Epithelial cell of proximal tubule (primary cell): ENCODE results near the gene SPATA16. TPM values are rescaled to one million over a fixed set of nuclear protein-coding genes. Genes with fewer than 3 reads are reported as not detected.

Experiments
- DNase-seq: peaks from one replicate; pipeline ENCODE4 v3.0.0-alpha.2; 2011; ENCODE audit warnings: low read depth
- H3K4me3 ChIP-seq: 2 replicates; pipeline ENCODE4 v1.5.1; 2011; ENCODE audit warnings: low read depth, mild to moderate bottlenecking, low read length
- total RNA-seq: library from RNA; depleted of rRNA; stranded (reverse); fragments of >200 nt; gene quantifications from 2 replicates; pipeline ENCODE4 v1.2.3, GENCODE V29; 2015
- TF ChIP-seq, protein P1 (sequence below): conservative IDR thresholded peaks from 2 replicates; pipeline ENCODE4 v1.5.1; 2012; ENCODE audit warnings: low read depth, mild to moderate bottlenecking, low read length

Gene SPATA16
- total RNA-seq, 1 donor from 2014 or later = not detected

DNA sequence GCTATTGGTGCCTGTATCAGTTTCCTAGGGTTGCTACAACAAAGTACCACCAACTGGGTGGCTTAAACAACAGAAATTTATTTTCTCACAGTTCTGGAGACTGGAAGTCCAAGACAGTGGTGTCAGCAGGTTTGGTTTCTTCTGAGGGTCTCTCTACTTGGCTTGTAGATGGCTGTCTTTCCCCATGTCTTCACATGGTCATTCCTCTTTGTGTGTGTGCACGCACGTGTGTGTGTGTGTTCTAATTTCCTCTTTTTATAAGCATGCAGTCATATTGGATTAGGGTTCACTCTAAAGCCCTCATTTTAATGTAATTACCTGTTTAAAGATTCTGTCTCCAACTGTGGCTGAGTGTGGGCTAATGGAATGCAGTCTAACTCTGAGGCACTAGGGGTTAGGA, 182.5 kb downstream of the SPATA16 start:
- DNase-seq = no peak
- no peak overlapping the region for H3K4me3 ChIP-seq
- TF ChIP-seq, protein P1, sequence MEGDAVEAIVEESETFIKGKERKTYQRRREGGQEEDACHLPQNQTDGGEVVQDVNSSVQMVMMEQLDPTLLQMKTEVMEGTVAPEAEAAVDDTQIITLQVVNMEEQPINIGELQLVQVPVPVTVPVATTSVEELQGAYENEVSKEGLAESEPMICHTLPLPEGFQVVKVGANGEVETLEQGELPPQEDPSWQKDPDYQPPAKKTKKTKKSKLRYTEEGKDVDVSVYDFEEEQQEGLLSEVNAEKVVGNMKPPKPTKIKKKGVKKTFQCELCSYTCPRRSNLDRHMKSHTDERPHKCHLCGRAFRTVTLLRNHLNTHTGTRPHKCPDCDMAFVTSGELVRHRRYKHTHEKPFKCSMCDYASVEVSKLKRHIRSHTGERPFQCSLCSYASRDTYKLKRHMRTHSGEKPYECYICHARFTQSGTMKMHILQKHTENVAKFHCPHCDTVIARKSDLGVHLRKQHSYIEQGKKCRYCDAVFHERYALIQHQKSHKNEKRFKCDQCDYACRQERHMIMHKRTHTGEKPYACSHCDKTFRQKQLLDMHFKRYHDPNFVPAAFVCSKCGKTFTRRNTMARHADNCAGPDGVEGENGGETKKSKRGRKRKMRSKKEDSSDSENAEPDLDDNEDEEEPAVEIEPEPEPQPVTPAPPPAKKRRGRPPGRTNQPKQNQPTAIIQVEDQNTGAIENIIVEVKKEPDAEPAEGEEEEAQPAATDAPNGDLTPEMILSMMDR = no peak

GRCh38 chr3:172953571-172953970, 187.5 kb downstream of the SPATA16 start:
- H3K4me3 ChIP-seq = no peak overlapping the region
- DNase-seq = no peak
- TF ChIP-seq, protein P1 = no peak

- DNase-seq = no peak
- TF ChIP-seq, protein P1 = no peak
- H3K4me3 ChIP-seq = no peak overlapping the region
Observed at GRCh38 chr3:172951511-172951910, 189.5 kb downstream of the SPATA16 start.

DNA sequence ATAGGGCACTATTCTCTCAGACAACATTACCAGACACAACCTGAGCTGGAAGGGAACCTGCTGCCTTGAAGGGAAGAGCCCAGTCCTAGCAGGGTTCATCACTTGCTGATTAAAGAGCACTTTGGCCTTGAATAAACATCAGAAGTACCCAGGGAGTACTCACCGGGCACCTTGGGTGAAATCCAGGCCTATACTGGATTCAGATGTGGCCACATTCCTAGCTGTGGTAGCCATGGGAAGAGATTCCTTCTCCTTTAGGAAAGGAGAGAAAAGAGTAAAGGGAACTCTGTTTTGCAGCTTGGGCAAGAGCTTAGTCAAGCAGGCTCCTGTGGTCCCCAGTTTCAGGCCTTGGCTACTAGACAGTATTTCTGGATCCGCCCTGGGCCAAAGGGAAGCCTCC, 195.0 kb downstream of the SPATA16 start:
- DNase-seq = no peak
- TF ChIP-seq, protein P1 = no peak
- H3K4me3 ChIP-seq = no peak overlapping the region

DNA sequence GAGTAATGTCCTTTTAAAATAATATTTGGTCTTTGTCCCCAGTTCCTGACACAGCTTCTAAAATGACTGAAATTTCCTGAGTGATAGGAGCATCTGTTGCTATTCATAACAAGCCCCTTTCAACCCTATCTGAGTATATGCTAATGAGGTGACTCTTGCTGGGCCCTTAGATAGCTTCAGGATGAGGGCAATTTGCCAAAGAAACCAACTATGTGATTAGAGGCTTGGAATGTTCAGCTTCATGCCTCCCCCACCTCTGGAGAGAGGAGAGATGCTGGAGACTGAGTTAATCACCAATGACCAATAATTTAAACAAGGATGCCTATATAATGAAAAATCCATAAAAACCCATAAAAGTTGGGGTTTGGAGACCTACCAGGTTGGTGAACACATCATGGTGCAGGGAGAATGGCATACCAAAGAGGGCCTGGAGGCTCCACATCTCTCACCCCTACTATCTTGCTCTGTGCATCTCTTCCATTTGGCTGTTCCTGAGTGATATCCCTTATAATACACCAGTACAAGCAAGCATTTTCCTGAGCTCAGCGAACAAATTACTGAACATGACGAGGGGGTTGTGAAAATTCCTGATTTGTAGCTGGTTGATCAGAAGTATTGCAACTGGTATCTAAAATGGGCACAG, 201.3 kb downstream of the SPATA16 start:
- DNase-seq = no peak
- H3K4me3 ChIP-seq = no peak overlapping the region
- TF ChIP-seq, protein P1 = no peak

DNA sequence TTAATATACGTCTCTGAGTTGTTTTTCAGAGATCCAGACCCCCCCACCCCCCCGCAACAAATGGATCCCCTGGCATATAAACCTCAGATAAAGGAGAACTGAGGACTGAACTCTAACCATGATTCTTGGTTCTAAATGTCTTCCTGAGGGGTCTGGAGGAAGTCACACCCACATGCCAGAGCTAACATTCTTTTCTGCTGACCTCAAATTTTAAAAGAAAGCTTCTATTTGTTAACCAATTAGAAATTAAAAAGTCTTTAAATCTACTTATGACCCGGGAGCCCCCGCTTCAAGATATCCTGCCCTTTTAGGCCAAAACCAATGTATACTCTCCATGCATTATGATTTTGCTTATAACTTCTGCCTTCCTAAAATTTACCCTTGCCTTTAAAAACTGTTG, 202.2 kb downstream of the SPATA16 start:
- no peak for DNase-seq
- no peak overlapping the region for H3K4me3 ChIP-seq
- TF ChIP-seq, protein P1 = no peak

- no peak for DNase-seq
- TF ChIP-seq, protein P1 = no peak
- no peak overlapping the region for H3K4me3 ChIP-seq
Observed at GRCh38 chr3:172931746-172932285, 209.2 kb downstream of the SPATA16 start.
